AG09309 (cell line): ENCODE results near the gene LDB2.

ENCODE experiments used
- DNase-seq: peaks from one replicate; pipeline ENCODE4 v3.0.0-alpha.2; 2010; ENCODE audit warnings: low read depth
- H3K4me3 ChIP-seq: 2 replicates; pipeline ENCODE4 v1.5.1; 2011; ENCODE audit warnings: mild to moderate bottlenecking, low read depth, low read length, moderate library complexity; ENCODE audit not compliant: control insufficient read depth
- CTCF ChIP-seq: IDR thresholded peaks from 2 replicates; pipeline ENCODE4 v1.5.1; 2011; ENCODE audit warnings: mild to moderate bottlenecking, low read depth, low read length, inconsistent platforms; ENCODE audit not compliant: insufficient read depth, control insufficient read depth; ENCODE audit errors: missing control alignments

LDB2 gene

GRCh38 chr4:16860516-16860915, 37.9 kb downstream of the LDB2 start:
- peak; percentile 73 for DNase-seq
- no peak for TF ChIP-seq CTCF
- H3K4me3 ChIP-seq: no peak overlapping the region

GRCh38 chr4:16859031-16859430, 39.4 kb downstream of the LDB2 start:
- no peak for DNase-seq
- no peak overlapping the region for H3K4me3 ChIP-seq
- TF ChIP-seq CTCF: no peak

GRCh38 chr4:16858275-16858752, 40.1 kb downstream of the LDB2 start:
- no peak for DNase-seq
- TF ChIP-seq CTCF: no peak
- no peak overlapping the region for H3K4me3 ChIP-seq

- H3K4me3 ChIP-seq: no peak overlapping the region
- TF ChIP-seq CTCF: no peak
- no peak for DNase-seq
Measured at GRCh38 chr4:16857425-16857824, 41.0 kb downstream of the LDB2 start.

- no peak for DNase-seq
- no peak for TF ChIP-seq CTCF
- no peak overlapping the region for H3K4me3 ChIP-seq
Measured at GRCh38 chr4:16853640-16854039, 44.8 kb downstream of the LDB2 start.

GRCh38 chr4:16852644-16853043, 45.8 kb downstream of the LDB2 start:
- DNase-seq: no peak
- TF ChIP-seq CTCF: no peak
- H3K4me3 ChIP-seq: no peak overlapping the region

GRCh38 chr4:16852228-16852627, 46.2 kb downstream of the LDB2 start:
- TF ChIP-seq CTCF: no peak
- no peak for DNase-seq
- H3K4me3 ChIP-seq: no peak overlapping the region
